Neural crest cell (in vitro differentiated cells): Measurements from ENCODE around the gene EMSY. TPM values are rescaled to one million over a fixed set of nuclear protein-coding genes. Genes with fewer than 3 reads are reported as not detected.

ENCODE experiments used
- DNase-seq: peaks from one replicate; pipeline ENCODE4 v3.0.0; 2021; ENCODE audit warnings: low read depth, mixed read lengths, low spot score
- H3K27ac Mint-ChIP-seq: one replicate; pipeline ENCODE4 v1.8.0; 2021; ENCODE audit warnings: mild to moderate bottlenecking, mixed read lengths; ENCODE audit not compliant: unreplicated experiment
- H3K27me3 Mint-ChIP-seq: 2 replicates; pipeline ENCODE4 v1.8.0; 2021; ENCODE audit warnings: low read depth, mild to moderate bottlenecking, mixed read lengths
- H3K36me3 Mint-ChIP-seq: 2 replicates; pipeline ENCODE4 v1.8.0; 2021; ENCODE audit warnings: low read depth, mild to moderate bottlenecking, mixed read lengths
- H3K4me1 Mint-ChIP-seq: 2 replicates; pipeline ENCODE4 v1.8.0; 2021; ENCODE audit warnings: mixed read lengths
- H3K4me3 Mint-ChIP-seq: one replicate; pipeline ENCODE4 v1.8.0; 2021; ENCODE audit warnings: mild to moderate bottlenecking, mixed read lengths
- H3K9me3 Mint-ChIP-seq: 2 replicates; pipeline ENCODE4 v1.8.0; 2021; ENCODE audit warnings: mixed read lengths
- CTCF ChIP-seq: fragments of 200-600 bp; sonication (generic); conservative IDR thresholded peaks from 2 replicates; pipeline ENCODE4 v1.5.0; 2021; ENCODE audit warnings: antibody characterized with exemption, mild to moderate bottlenecking
- total RNA-seq: library from RNA; stranded (reverse); gene quantifications from 2 replicates; pipeline ENCODE4 v1.2.1, GENCODE V29; 2021

EMSY gene
- total RNA-seq, 1 donor from 2014 or later, result 40.1 TPM

- H3K4me1 Mint-ChIP-seq, result peaks cover 14% of the 10 kb centered on the region
- TF ChIP-seq CTCF, result no peak
- H3K9me3 Mint-ChIP-seq, result no peaks in the 10 kb centered on the region
- no peak for DNase-seq
- H3K36me3 Mint-ChIP-seq, result peaks cover 21% of the 10 kb centered on the region
- H3K4me3 Mint-ChIP-seq, result no peak overlapping the region
- H3K27ac Mint-ChIP-seq, result no peak overlapping the region
- H3K27me3 Mint-ChIP-seq, result no peaks in the 10 kb centered on the region
Measured at GRCh38 chr11:76466666-76467065, 21.8 kb downstream of the EMSY start.

GRCh38 chr11:76469141-76469540, 24.3 kb downstream of the EMSY start:
- Mint-ChIP-seq H3K27ac (no peak overlapping the region), H3K4me1 (peaks cover 14% of the 10 kb centered on the region), H3K36me3 (peaks cover 18% of the 10 kb centered on the region), H3K9me3 (no peaks in the 10 kb centered on the region), H3K4me3 (no peak overlapping the region), H3K27me3 (no peaks in the 10 kb centered on the region)
- no peak for TF ChIP-seq CTCF
- DNase-seq, result no peak

GRCh38 chr11:76471382-76471781, 26.6 kb downstream of the EMSY start:
- no peak overlapping the region for H3K4me3 Mint-ChIP-seq
- no peak for DNase-seq
- H3K9me3 Mint-ChIP-seq, result no peaks in the 10 kb centered on the region
- no peak overlapping the region for H3K27ac Mint-ChIP-seq
- no peak for TF ChIP-seq CTCF
- H3K36me3 Mint-ChIP-seq, result peaks cover 16% of the 10 kb centered on the region
- no peaks in the 10 kb centered on the region for H3K4me1 Mint-ChIP-seq
- H3K27me3 Mint-ChIP-seq, result no peaks in the 10 kb centered on the region

- no peaks in the 10 kb centered on the region for H3K4me1 Mint-ChIP-seq
- no peaks in the 10 kb centered on the region for H3K27me3 Mint-ChIP-seq
- H3K9me3 Mint-ChIP-seq, result peaks cover 10% of the 10 kb centered on the region
- DNase-seq, result no peak
- H3K36me3 Mint-ChIP-seq, result peaks cover 69% of the 10 kb centered on the region
- TF ChIP-seq CTCF, result no peak
- no peak overlapping the region for H3K4me3 Mint-ChIP-seq
- no peak overlapping the region for H3K27ac Mint-ChIP-seq
Measured at GRCh38 chr11:76480241-76480640, 35.4 kb downstream of the EMSY start.

- no peak for DNase-seq
- no peaks in the 10 kb centered on the region for H3K27me3 Mint-ChIP-seq
- no peaks in the 10 kb centered on the region for H3K4me1 Mint-ChIP-seq
- peaks cover 34% of the 10 kb centered on the region for H3K36me3 Mint-ChIP-seq
- H3K4me3 Mint-ChIP-seq, result no peak overlapping the region
- no peak for TF ChIP-seq CTCF
- no peaks in the 10 kb centered on the region for H3K9me3 Mint-ChIP-seq
- no peak overlapping the region for H3K27ac Mint-ChIP-seq
Measured at GRCh38 chr11:76491644-76492043, 46.8 kb downstream of the EMSY start.

GRCh38 chr11:76493040-76493439, 48.2 kb downstream of the EMSY start:
- no peak for DNase-seq

More at GRCh38 chr11:76493040-76493439, 48.2 kb downstream of the EMSY start:
- TF ChIP-seq CTCF, result no peak
- Mint-ChIP-seq H3K4me1 (no peaks in the 10 kb centered on the region), H3K27me3 (no peaks in the 10 kb centered on the region), H3K27ac (no peak overlapping the region), H3K9me3 (no peaks in the 10 kb centered on the region), H3K4me3 (no peak overlapping the region), H3K36me3 (peaks cover 39% of the 10 kb centered on the region)
